ENCODE data around the gene TXN.

GRCh38 chr9:110261632-110262031 is 5.3 kb upstream of the TXN start:
- TF ChIP-seq POLR2A (IDR thresholded peaks at IDR 0.05; ENCODE audit: extremely low read depth, insufficient read length) = no peak
- TF ChIP-seq, protein P1, sequence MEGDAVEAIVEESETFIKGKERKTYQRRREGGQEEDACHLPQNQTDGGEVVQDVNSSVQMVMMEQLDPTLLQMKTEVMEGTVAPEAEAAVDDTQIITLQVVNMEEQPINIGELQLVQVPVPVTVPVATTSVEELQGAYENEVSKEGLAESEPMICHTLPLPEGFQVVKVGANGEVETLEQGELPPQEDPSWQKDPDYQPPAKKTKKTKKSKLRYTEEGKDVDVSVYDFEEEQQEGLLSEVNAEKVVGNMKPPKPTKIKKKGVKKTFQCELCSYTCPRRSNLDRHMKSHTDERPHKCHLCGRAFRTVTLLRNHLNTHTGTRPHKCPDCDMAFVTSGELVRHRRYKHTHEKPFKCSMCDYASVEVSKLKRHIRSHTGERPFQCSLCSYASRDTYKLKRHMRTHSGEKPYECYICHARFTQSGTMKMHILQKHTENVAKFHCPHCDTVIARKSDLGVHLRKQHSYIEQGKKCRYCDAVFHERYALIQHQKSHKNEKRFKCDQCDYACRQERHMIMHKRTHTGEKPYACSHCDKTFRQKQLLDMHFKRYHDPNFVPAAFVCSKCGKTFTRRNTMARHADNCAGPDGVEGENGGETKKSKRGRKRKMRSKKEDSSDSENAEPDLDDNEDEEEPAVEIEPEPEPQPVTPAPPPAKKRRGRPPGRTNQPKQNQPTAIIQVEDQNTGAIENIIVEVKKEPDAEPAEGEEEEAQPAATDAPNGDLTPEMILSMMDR (IDR thresholded peaks at IDR 0.05; ENCODE audit: low read depth, low read length) = no peak
